Measurements from ENCODE around the gene ABITRAM. TPM values are rescaled to one million over a fixed set of nuclear protein-coding genes. Genes with fewer than 3 reads are reported as not detected.

ABITRAM gene
- total RNA-seq, 1 experiment from 2014 or later = 13.4 TPM

DNA sequence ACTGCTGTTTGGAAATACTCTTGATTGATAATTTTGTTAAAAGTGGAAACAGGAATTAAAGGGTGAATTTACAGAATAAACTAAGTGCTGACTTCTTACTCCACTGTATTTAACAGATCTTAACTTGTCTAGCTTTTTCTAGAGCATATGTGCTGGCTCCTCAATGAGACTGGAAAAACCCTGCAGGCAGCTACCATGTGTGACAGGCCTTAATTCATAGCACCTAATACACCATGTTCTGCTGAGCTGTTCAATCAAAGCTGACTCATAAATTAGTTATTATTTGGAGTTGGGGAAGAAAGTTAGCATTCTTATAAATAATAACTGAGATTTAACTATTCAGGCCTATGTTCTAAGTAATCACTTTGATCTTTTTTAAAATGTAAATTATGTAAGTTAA, 49.7 kb downstream of the ABITRAM start:
- Histone ChIP-seq H3K9ac (ENCODE audit: low read length) (no peak overlapping the region), H4K20me1 (ENCODE audit: insufficient read depth) (no peaks in the 10 kb centered on the region), H3K4me3 (replicated peaks in 1 of 2; ENCODE audit: low read depth in 1 of 2, low read length in 2 of 2) (no peak overlapping the region), H3K4me2 (ENCODE audit: low read length) (no peak overlapping the region), H3K27ac (ENCODE audit: low read depth, low read length) (no peak overlapping the region), H3K27me3 (ENCODE audit: insufficient read depth, low read length) (no peaks in the 10 kb centered on the region), H3K79me2 (ENCODE audit: insufficient read depth, low read length) (peaks cover 6% of the 10 kb centered on the region; the same call in 1 of the 2 replicates), H3K9me2 (ENCODE audit: insufficient read depth) (no peaks in the 10 kb centered on the region), H2AFZ (ENCODE audit: low read depth, low read length, poor library complexity, severe bottlenecking) (no peak overlapping the region), H3K36me3 (ENCODE audit: control insufficient read depth in 1 of 2, insufficient read depth in 2 of 2, low read length in 2 of 2) (peaks cover 2 to 45% of the 10 kb centered on the region in 2 experiments; a peak in 3 of 4 replicates), H3K4me1 (ENCODE audit: control insufficient read depth in 1 of 2, insufficient read depth in 2 of 2, low read length in 2 of 2) (no peaks in the 10 kb centered on the region), H3K9me3 (ENCODE audit: control insufficient read depth in 1 of 2, insufficient read depth in 1 of 2, low read depth in 1 of 2, low read length in 2 of 2) (no peaks in the 10 kb centered on the region; a peak in 1 of 4 replicates)
- ATAC-seq = no peak
- no peak for TF ChIP-seq SP1 (IDR thresholded peaks at IDR 0.05; ENCODE audit: low read depth)
- no peak for TF ChIP-seq TCF7L2 (IDR thresholded peaks at IDR 0.05; ENCODE audit: borderline replicate concordance, extremely low read depth, insufficient read depth, insufficient read length)
- TF ChIP-seq, protein P1, sequence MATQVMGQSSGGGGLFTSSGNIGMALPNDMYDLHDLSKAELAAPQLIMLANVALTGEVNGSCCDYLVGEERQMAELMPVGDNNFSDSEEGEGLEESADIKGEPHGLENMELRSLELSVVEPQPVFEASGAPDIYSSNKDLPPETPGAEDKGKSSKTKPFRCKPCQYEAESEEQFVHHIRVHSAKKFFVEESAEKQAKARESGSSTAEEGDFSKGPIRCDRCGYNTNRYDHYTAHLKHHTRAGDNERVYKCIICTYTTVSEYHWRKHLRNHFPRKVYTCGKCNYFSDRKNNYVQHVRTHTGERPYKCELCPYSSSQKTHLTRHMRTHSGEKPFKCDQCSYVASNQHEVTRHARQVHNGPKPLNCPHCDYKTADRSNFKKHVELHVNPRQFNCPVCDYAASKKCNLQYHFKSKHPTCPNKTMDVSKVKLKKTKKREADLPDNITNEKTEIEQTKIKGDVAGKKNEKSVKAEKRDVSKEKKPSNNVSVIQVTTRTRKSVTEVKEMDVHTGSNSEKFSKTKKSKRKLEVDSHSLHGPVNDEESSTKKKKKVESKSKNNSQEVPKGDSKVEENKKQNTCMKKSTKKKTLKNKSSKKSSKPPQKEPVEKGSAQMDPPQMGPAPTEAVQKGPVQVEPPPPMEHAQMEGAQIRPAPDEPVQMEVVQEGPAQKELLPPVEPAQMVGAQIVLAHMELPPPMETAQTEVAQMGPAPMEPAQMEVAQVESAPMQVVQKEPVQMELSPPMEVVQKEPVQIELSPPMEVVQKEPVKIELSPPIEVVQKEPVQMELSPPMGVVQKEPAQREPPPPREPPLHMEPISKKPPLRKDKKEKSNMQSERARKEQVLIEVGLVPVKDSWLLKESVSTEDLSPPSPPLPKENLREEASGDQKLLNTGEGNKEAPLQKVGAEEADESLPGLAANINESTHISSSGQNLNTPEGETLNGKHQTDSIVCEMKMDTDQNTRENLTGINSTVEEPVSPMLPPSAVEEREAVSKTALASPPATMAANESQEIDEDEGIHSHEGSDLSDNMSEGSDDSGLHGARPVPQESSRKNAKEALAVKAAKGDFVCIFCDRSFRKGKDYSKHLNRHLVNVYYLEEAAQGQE (IDR thresholded peaks at IDR 0.05; ENCODE audit: low read depth) = no peak
- no peak for TF ChIP-seq ZFX (IDR thresholded peaks at IDR 0.05)
- no peak for TF ChIP-seq SRF (IDR thresholded peaks at IDR 0.05; ENCODE audit: low read depth)
- no peak for TF ChIP-seq JUND (IDR thresholded peaks at IDR 0.05)
- no peak for TF ChIP-seq CTCF (IDR thresholded peaks at IDR 0.05 in 2 of 3, conservative IDR thresholded peaks at IDR 0.05 in 1 of 3; ENCODE audit: borderline replicate concordance in 1 of 3, insufficient read depth in 1 of 3, low read depth in 2 of 3, low read length in 2 of 3)
- no peak for TF ChIP-seq RAD21 (IDR thresholded peaks at IDR 0.05; ENCODE audit: low read depth)
- TF ChIP-seq EGR1 (IDR thresholded peaks at IDR 0.05; ENCODE audit: low read depth) = no peak
- no peak for TF ChIP-seq MAX (IDR thresholded peaks at IDR 0.05)
- TF ChIP-seq, protein P2, sequence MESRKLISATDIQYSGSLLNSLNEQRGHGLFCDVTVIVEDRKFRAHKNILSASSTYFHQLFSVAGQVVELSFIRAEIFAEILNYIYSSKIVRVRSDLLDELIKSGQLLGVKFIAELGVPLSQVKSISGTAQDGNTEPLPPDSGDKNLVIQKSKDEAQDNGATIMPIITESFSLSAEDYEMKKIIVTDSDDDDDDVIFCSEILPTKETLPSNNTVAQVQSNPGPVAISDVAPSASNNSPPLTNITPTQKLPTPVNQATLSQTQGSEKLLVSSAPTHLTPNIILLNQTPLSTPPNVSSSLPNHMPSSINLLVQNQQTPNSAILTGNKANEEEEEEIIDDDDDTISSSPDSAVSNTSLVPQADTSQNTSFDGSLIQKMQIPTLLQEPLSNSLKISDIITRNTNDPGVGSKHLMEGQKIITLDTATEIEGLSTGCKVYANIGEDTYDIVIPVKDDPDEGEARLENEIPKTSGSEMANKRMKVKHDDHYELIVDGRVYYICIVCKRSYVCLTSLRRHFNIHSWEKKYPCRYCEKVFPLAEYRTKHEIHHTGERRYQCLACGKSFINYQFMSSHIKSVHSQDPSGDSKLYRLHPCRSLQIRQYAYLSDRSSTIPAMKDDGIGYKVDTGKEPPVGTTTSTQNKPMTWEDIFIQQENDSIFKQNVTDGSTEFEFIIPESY (IDR thresholded peaks at IDR 0.05; ENCODE audit: extremely low read depth, insufficient replicate concordance, low read length) = no peak
- TF ChIP-seq CEBPB (IDR thresholded peaks at IDR 0.05; ENCODE audit: low read depth) = no peak
- no peak for TF ChIP-seq ATF3 (IDR thresholded peaks at IDR 0.05)
- TF ChIP-seq EZH2phosphoT487 (IDR thresholded peaks at IDR 0.05; ENCODE audit: borderline replicate concordance) = no peak
- TF ChIP-seq POLR2A (IDR thresholded peaks at IDR 0.05; ENCODE audit: borderline replicate concordance, extremely low read depth, insufficient read depth, insufficient read length) = no peak
- TF ChIP-seq ELF1 (IDR thresholded peaks at IDR 0.05; ENCODE audit: borderline replicate concordance, low read depth) = no peak
- ChIA-PET CTCF (no interaction called here), POLR2A (no interaction called here), RAD21 (ENCODE audit: low non-redundant PET in 1 of 2, low total read pairs in 2 of 2, uncharacterized antibody in 2 of 2, unreplicated experiment in 2 of 2) (no interaction called here)
- no TSS peak for BruUV-seq (replicated peaks)
- no peak for DNase-seq (ENCODE audit: low read depth, low spot score)
- intact Hi-C loops (cut with micrococcal nuclease) = no loop called here

All from HCT116 (cell line).